ENCODE measurements around the gene NPAT.

Gene NPAT

DNA sequence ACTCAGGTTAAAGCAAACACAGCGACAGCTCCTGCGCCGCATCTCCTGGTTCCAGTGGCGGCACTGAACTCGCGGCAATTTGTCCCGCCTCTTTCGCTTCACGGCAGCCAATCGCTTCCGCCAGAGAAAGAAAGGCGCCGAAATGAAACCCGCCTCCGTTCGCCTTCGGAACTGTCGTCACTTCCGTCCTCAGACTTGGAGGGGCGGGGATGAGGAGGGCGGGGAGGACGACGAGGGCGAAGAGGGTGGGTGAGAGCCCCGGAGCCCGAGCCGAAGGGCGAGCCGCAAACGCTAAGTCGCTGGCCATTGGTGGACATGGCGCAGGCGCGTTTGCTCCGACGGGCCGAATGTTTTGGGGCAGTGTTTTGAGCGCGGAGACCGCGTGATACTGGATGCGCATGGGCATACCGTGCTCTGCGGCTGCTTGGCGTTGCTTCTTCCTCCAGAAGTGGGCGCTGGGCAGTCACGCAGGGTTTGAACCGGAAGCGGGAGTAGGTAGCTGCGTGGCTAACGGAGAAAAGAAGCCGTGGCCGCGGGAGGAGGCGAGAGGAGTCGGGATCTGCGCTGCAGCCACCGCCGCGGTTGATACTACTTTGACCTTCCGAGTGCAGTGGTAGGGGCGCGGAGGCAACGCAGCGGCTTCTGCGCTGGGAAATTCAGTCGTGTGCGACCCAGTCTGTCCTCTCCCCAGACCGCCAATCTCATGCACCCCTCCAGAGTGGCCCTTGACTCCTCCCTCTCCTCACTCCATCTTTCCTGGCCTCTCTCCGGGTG, at the start of gene NPAT, which contains the start of gene ATM:
Gene NPAT, minus strand, starts transcription at position 65 of the 774 bp plus-strand sequence. CDS start 102 bp downstream, outside the sequence.
Gene ATM, plus strand, starts transcription at position 494 of the 774 bp plus-strand sequence. CDS start 4,558 bp downstream, outside the sequence.
- DNase-seq: peak; percentile 97

DNA sequence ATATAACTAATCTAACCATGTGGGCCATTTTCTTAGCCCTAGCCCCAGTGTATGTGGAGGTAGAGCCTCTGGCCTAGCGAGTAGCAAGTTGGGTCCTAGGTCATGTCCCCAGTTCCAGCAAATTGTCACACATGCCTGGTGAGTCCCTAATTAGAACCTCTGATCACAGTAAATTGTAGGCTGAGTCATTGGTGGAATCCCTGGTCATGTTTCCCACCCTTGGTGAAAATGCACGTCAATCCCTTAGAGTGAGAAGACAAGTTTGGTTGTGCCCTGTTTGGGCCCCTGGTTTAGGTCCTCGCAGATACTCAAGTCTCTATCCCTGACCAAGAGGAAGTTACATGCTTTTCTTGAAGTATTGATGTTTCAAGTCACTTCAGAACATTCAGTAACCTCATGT, 47.1 kb upstream of the NPAT start:
- no peak for DNase-seq

DNA sequence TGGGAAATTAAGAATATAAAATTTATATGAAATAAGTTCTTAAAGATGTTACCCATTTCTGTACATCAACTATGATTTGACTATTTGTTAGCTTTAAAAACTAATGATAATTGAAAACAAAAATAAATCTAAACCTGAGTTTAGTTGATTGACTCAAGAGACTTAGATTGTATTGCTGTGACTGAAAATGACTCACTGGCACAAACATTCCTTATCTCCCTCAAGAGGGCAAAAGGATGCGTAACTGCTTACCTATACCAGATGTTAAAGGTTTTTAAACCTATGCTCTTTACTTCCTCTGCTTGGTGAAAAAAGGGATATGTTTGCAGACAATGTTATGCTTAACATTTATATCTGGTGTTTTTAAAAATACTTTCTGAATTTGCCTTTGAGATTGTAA, 30.7 kb upstream of the NPAT start:
- no peak for DNase-seq

DNA sequence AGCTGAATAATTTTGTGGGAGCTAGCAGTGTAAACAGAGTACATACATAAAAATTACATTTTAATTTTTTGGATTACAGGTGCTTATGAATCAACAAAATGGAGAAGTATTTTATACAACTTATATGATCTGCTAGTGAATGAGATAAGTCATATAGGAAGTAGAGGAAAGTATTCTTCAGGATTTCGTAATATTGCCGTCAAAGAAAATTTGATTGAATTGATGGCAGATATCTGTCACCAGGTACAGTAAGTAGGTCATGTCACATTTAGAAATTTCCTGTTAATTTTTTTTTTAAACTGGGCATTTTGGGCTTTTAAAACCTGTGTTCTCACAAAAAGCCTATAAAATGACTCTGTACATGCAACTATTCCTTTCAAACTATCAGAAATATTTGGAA, 24.4 kb upstream of the NPAT start:
- no peak for DNase-seq

- no peak for DNase-seq
Measured at GRCh38 chr11:108246308-108246707, 23.9 kb upstream of the NPAT start.

- DNase-seq: no peak
Measured at GRCh38 chr11:108242422-108242821, 20.0 kb upstream of the NPAT start.

- peak in 1 of 2 experiments; percentile 25 for DNase-seq
Measured at GRCh38 chr11:108241330-108242037, 19.0 kb upstream of the NPAT start.

DNA sequence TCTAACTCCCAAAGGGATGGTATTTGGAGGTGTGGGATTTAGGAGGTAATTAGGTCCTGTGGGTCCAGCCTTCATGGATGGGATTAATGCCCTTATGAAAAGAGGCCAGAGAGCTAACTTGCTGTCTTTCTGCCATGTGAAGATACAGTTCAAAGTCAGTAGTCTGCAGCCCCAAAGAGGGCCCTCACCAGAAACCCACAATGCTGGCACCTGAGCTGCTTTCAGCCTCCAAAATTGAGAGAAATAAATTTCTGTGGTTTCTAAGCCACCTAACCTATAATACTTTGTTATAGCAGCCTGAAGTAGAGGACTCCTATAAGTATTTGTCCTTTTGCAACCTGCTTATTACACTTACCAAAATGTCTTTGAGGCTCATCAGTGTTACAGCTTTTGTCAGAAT, 16.6 kb upstream of the NPAT start:
- no peak for DNase-seq

DNA sequence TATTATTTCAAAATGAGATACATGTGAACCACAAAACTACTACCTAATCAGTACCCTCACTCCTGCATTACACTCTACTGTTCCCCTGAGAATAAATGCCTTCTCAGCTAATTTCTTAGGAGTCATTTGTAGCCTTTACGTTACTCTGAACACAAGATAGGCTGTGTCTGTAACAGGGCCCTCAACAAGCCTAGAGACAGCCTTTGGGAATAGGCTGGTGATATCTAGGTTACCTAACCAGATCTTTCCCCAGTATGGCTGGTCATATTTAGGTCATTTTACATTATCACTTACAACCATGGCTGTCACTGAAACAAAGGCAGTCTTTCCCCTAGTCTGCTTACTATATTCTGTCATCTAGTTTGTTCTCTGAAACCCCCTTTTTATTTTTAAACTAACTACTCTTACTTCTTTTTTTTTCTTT, 14.6 kb upstream of the NPAT start:
- no peak for DNase-seq

DNA sequence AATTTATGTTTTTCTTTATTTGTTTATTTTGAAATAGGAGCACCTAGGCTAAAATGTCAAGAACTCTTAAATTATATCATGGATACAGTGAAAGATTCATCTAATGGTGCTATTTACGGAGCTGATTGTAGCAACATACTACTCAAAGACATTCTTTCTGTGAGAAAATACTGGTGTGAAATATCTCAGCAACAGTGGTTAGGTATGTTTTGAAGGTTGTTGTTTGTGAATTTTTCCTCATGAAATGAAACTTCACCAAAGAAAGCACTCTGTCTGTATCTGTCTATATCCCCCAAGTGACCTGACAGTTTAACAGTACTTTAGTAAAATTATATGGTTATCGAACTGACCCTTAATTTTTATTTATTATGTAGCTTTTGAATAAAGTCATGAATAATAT, 13.2 kb upstream of the NPAT start:
- no peak for DNase-seq

- no peak for DNase-seq
Measured at GRCh38 chr11:108235192-108235591, 12.8 kb upstream of the NPAT start.

DNA sequence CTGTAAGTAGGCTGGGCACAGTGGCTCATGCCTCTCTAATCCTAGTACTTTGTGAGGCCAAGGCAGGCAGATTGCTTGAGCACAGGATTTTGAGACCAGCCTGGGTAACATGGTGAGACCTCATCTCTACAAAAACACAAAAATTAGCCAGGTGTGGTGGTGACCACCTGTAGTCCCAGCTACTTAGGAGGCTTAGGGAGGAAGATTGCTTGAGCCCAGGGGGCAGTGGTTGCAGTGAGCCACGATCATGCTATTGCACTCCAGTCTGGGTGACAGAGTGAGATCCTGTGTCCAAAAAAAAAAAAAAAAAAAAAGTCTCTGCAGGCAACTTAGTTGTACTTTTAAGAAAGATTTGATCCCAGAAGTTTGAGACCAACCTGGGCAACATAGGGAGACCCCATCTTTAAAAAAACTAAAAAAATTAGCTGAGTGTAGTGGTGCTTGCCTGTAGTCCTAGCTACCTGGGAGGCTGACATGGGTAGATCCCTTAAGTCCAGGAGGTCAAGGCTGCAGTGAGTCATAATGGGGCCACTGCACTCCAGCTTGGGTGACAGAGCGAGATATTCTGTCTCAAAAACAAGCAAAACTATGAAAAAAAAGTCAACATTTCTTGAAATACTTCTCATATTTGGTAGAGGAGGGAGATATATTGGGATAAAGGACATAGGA, 11.0 kb upstream of the NPAT start:
- no peak for DNase-seq

- no peak for DNase-seq
Measured at GRCh38 chr11:108228251-108228650, 5.8 kb upstream of the NPAT start.

- no peak for DNase-seq
Measured at GRCh38 chr11:108226036-108226435, 3.6 kb upstream of the NPAT start.

GRCh38 chr11:108224911-108225786, 2.7 kb upstream of the NPAT start:
- no peak for DNase-seq

DNA sequence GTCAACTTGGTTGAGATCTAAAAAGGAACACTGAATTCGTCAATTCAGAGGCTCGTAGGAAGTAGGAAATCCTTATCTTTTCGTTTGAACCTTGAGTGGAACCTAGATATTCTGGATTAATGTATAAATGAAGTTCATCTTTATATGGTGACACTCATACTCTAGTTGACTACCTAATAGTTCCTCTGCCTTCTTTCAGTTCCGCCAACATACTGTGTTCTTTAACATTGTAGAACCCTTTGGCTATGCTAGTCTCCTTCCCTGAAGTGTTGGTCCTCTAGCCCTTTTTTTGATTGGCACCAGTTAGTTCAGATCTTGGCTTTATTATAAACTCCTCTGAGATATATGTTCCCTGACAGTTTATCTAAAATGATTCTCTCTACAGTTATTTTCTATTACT, 1.9 kb upstream of the NPAT start:
- no peak for DNase-seq

DNA sequence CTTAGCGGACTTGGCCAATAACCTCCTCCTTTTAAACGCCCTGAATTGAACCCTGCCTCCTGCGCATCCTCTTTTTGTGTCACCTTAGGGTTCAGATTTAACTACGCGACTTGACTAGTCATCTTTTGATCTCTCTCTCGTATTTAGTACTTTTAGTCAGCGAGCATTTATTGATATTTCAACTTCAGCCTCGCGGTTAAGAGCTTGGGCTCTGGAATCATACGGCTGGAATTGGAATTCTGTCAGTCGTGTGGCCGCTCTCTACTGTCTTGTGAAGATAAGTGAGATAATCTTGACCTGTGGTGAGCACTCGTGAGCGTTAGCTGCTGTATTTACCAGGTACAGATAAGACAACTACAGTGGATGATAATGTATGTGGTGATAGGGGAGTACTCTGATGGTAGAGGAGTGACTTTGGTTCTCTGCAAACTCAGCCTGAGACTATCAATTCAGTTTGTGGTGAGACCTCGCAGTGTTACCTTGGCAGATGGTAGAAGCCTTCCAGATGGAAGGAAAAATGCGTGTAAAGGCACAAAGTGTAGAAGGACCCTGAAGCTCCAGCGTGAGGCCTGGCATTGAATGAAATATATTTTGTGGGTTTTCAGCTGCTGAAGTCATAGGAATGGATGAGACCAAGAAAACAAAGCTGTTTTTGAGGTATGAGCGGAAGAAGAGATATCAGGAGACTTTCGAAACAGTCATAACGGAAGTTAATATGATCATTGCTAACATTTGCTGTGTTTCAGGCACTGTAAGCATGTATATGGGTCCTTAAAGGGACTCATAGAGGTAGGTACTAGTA, 1.1 kb upstream of the NPAT start:
- no peak for DNase-seq

DNA sequence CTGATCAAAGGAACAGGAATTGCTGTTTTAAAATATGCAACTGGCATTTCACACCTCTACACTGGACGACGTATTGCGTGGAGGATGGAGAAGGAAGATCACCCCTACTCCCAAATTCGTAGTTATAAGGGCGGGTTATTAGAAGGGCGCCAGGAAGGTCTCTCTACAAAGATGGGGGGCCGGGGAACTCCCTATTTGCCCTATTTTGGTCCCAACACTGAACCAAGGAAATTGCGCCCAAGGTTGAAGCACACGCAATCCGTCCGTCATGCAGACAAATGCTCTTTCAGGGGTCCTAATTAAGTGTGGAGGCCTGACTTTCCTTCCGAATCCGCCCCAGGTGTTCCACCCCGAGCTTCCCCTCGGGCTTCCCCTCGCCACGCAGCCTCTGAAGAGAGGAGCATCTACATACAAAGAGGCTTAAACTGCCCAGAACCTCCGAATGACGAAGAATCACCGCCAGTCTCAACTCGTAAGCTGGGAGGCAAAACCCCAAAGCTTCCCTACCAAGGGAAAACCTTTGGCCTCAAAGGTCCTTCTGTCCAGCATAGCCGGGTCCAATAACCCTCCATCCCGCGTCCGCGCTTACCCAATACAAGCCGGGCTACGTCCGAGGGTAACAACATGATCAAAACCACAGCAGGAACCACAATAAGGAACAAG, 396 bp downstream of the NPAT start:
- no peak for DNase-seq

DNA sequence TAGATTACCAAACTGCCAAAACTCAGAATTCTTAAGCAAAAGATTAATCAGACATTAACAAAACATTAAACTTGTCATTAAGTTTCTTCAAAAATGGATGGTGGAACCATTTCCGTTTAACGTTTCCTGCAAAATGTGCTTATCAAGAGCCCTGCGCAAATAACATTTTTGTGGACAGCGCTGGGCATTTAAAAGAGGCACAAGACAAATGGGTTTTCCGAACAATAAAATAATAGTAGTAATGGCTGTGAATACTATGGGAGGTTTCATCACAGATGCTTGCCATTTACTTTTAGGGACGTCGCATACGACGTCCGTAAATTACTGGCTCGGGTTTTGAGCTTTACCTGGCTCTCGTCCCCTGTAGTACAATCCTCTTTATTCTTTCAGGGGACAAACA, 1.1 kb downstream of the NPAT start:
- no peak for DNase-seq

GRCh38 chr11:108220721-108221336, 1.6 kb downstream of the NPAT start:
- DNase-seq: no peak

Data from activated CD4-positive, alpha-beta T cell treated with anti-CD3 and anti-CD28 coated beads, Interleukin-2, amount 50 U/mL, for 4 hours (primary cell).